ENCODE data around the gene ARSD. TPM values are rescaled to one million over a fixed set of nuclear protein-coding genes. Genes with fewer than 3 reads are reported as not detected.

ARSD gene
- total and polyA plus RNA-seq, 4 donors, result 10.8 to 55.4 (median 34.1) TPM

GRCh38 chrX:2962381-2962780, 33.2 kb upstream of the ARSD start:
- Histone ChIP-seq H3K27me3 (ENCODE audit: control insufficient read depth in 3 of 3, insufficient read depth in 3 of 3, low read length in 2 of 3) (peaks cover 0 to 27% (median 0%) of the 10 kb centered on the region in 3 donors), H3K4me1 (ENCODE audit: control insufficient read depth in 5 of 5, insufficient read depth in 5 of 5, low read length in 5 of 5) (no peaks in the 10 kb centered on the region), H3K36me3 (ENCODE audit: control insufficient read depth in 4 of 4, insufficient read depth in 4 of 4, low read length in 4 of 4) (no peaks in the 10 kb centered on the region), H3K27ac (ENCODE audit: low read depth in 1 of 2, low read length in 1 of 2) (no peak overlapping the region), H3K9ac (ENCODE audit: insufficient read depth in 1 of 2, low read length in 2 of 2) (no peak overlapping the region), H3K4me3 (no peak overlapping the region), H3K9me3 (ENCODE audit: control insufficient read depth in 4 of 4, insufficient read depth in 3 of 4, low read length in 3 of 4) (no peaks in the 10 kb centered on the region)
- DNase-seq (no peak), ATAC-seq (ENCODE audit: insufficient read depth, low FRiP score) (no peak)
- 77 to 86% methylated on average over 11 of the region's 11 CpGs for WGBS, 2 donors
- TF ChIP-seq, protein P1, sequence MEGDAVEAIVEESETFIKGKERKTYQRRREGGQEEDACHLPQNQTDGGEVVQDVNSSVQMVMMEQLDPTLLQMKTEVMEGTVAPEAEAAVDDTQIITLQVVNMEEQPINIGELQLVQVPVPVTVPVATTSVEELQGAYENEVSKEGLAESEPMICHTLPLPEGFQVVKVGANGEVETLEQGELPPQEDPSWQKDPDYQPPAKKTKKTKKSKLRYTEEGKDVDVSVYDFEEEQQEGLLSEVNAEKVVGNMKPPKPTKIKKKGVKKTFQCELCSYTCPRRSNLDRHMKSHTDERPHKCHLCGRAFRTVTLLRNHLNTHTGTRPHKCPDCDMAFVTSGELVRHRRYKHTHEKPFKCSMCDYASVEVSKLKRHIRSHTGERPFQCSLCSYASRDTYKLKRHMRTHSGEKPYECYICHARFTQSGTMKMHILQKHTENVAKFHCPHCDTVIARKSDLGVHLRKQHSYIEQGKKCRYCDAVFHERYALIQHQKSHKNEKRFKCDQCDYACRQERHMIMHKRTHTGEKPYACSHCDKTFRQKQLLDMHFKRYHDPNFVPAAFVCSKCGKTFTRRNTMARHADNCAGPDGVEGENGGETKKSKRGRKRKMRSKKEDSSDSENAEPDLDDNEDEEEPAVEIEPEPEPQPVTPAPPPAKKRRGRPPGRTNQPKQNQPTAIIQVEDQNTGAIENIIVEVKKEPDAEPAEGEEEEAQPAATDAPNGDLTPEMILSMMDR (IDR thresholded peaks at IDR 0.05; ENCODE audit: control extremely low read depth, extremely low read depth), result no peak

- ATAC-seq (ENCODE audit: insufficient read depth, low FRiP score) (no peak), DNase-seq (no peak)
- H3K4me1 ChIP-seq (ENCODE audit: control insufficient read depth in 5 of 5, insufficient read depth in 5 of 5, low read length in 5 of 5), result no peaks in the 10 kb centered on the region
- H3K9ac ChIP-seq (ENCODE audit: insufficient read depth in 1 of 2, low read length in 2 of 2), result no peak overlapping the region
- 83 to 88% methylated on average over 14 of the region's 14 CpGs for WGBS, 2 donors
- no peaks in the 10 kb centered on the region for H3K9me3 ChIP-seq (ENCODE audit: control insufficient read depth in 4 of 4, insufficient read depth in 3 of 4, low read length in 3 of 4)
- no peaks in the 10 kb centered on the region for H3K36me3 ChIP-seq (ENCODE audit: control insufficient read depth in 4 of 4, insufficient read depth in 4 of 4, low read length in 4 of 4)
- TF ChIP-seq, protein P1 (IDR thresholded peaks at IDR 0.05; ENCODE audit: control extremely low read depth, extremely low read depth), result no peak
- peaks cover 0 to 27% (median 0%) of the 10 kb centered on the region in 3 donors for H3K27me3 ChIP-seq (ENCODE audit: control insufficient read depth in 3 of 3, insufficient read depth in 3 of 3, low read length in 2 of 3)
- H3K27ac ChIP-seq (ENCODE audit: low read depth in 1 of 2, low read length in 1 of 2), result no peak overlapping the region
- H3K4me3 ChIP-seq, result no peak overlapping the region
Measured at GRCh38 chrX:2960861-2961515, 31.8 kb upstream of the ARSD start.

GRCh38 chrX:2958199-2958598, 29.1 kb upstream of the ARSD start:
- H3K9me3 ChIP-seq (ENCODE audit: control insufficient read depth in 4 of 4, insufficient read depth in 3 of 4, low read length in 3 of 4), result no peaks in the 10 kb centered on the region
- no peak overlapping the region for H3K9ac ChIP-seq (ENCODE audit: insufficient read depth in 1 of 2, low read length in 2 of 2)
- ATAC-seq (ENCODE audit: insufficient read depth, low FRiP score) (no peak), DNase-seq (no peak)
- TF ChIP-seq, protein P1 (IDR thresholded peaks at IDR 0.05; ENCODE audit: control extremely low read depth, extremely low read depth), result no peak
- no peak overlapping the region for H3K4me3 ChIP-seq
- no peak overlapping the region for H3K27ac ChIP-seq (ENCODE audit: low read depth in 1 of 2, low read length in 1 of 2)
- 81 to 85% methylated on average over 9 of the region's 9 CpGs for WGBS, 2 donors
- no peaks in the 10 kb centered on the region for H3K36me3 ChIP-seq (ENCODE audit: control insufficient read depth in 4 of 4, insufficient read depth in 4 of 4, low read length in 4 of 4)
- H3K4me1 ChIP-seq (ENCODE audit: control insufficient read depth in 5 of 5, insufficient read depth in 5 of 5, low read length in 5 of 5), result no peaks in the 10 kb centered on the region
- H3K27me3 ChIP-seq (ENCODE audit: control insufficient read depth in 3 of 3, insufficient read depth in 3 of 3, low read length in 2 of 3), result peaks cover 0 to 20% (median 0%) of the 10 kb centered on the region in 3 donors

DNA sequence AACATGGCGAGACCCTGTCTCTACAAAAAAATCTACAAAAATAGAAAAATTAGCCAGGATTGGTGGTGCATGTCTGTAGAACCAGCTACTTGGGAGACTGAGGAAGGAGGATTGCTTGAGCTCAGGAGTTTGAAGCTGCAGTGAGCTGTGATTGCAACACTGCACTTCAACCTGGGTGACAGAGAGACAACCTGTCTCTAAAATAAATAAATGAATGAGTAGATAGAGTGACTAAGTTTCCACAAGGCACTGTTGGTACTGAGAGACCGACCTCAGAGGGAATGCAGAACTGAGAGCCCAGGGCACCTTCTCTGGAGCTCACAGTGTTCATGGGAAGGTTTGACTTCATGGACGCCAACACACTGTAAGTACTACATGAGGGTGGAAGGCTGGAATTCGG, 26.7 kb upstream of the ARSD start:
- no peak overlapping the region for H3K27ac ChIP-seq (ENCODE audit: low read depth in 1 of 2, low read length in 1 of 2)
- TF ChIP-seq, protein P1 (IDR thresholded peaks at IDR 0.05; ENCODE audit: control extremely low read depth, extremely low read depth), result no peak
- H3K9me3 ChIP-seq (ENCODE audit: control insufficient read depth in 4 of 4, insufficient read depth in 3 of 4, low read length in 3 of 4), result no peaks in the 10 kb centered on the region
- H3K4me3 ChIP-seq, result no peak overlapping the region
- no peak for DNase-seq
- no peak for ATAC-seq (ENCODE audit: insufficient read depth, low FRiP score)
- 94 to 99% methylated on average over 4 of the region's 4 CpGs for WGBS, 2 donors
- H3K9ac ChIP-seq (ENCODE audit: insufficient read depth in 1 of 2, low read length in 2 of 2), result no peak overlapping the region
- H3K4me1 ChIP-seq (ENCODE audit: control insufficient read depth in 5 of 5, insufficient read depth in 5 of 5, low read length in 5 of 5), result no peaks in the 10 kb centered on the region
- H3K27me3 ChIP-seq (ENCODE audit: control insufficient read depth in 3 of 3, insufficient read depth in 3 of 3, low read length in 2 of 3), result peaks cover 0 to 5% (median 0%) of the 10 kb centered on the region in 3 donors
- H3K36me3 ChIP-seq (ENCODE audit: control insufficient read depth in 4 of 4, insufficient read depth in 4 of 4, low read length in 4 of 4), result no peaks in the 10 kb centered on the region
